CD14-positive monocyte (primary cell): ENCODE measurements around the gene CREB3L1. TPM values are rescaled to one million over a fixed set of nuclear protein-coding genes. Genes with fewer than 3 reads are reported as not detected.
A peak's percentile ranks its signal among the peaks of the same experiment; 100 is the strongest.

Experiments used
- DNase-seq, 3 donors: peaks; one replicate each; pipeline ENCODE4 v3.0.0-alpha.2; 2011 to 2022
- H2AFZ ChIP-seq: 2 replicates; pipeline ENCODE4 v1.6.0; 2012; ENCODE audit warnings: mild to moderate bottlenecking, low read depth, low read length, inconsistent platforms; ENCODE audit not compliant: insufficient read depth, poor library complexity, severe bottlenecking
- H3K27ac ChIP-seq, 2 donors: 1 replicate in 1 of 2; 2 replicates in 1 of 2; pipeline ENCODE4 v1.5.1; 2012 to 2013; ENCODE audit warnings: low read length in 2 of 2, control low read depth in 1 of 2, inconsistent platforms in 1 of 2, low read depth in 1 of 2, mild to moderate bottlenecking in 1 of 2
- H3K27me3 ChIP-seq, 2 donors: one replicate each; pipeline versions ENCODE4 v1.6.0 to v1.6.1; 2011 to 2013; ENCODE audit warnings: low read length in 2 of 2; ENCODE audit not compliant: control insufficient read depth in 2 of 2, insufficient read depth in 2 of 2
- H3K36me3 ChIP-seq, 2 donors: replicated peaks in 1 of 2; 1 replicate in 1 of 2; 2 replicates in 1 of 2; pipeline versions ENCODE4 v1.5.1 to v1.6.1; 2012 to 2013; ENCODE audit warnings: low read length in 2 of 2, control low read depth in 1 of 2, inconsistent platforms in 1 of 2, mild to moderate bottlenecking in 1 of 2; ENCODE audit not compliant: insufficient read depth in 2 of 2, control insufficient read depth in 1 of 2
- H3K4me1 ChIP-seq, 2 donors: 1 replicate in 1 of 2; 2 replicates in 1 of 2; pipeline versions ENCODE4 v1.5.1 to v1.6.1; 2012 to 2013; ENCODE audit warnings: low read length in 2 of 2, control low read depth in 1 of 2, inconsistent platforms in 1 of 2, mild to moderate bottlenecking in 1 of 2, moderate library complexity in 1 of 2; ENCODE audit not compliant: insufficient read depth in 2 of 2, control insufficient read depth in 1 of 2
- H3K4me2 ChIP-seq: replicated peaks from 2 replicates; pipeline ENCODE3; 2012; ENCODE audit warnings: low read length, moderate library complexity, mild to moderate bottlenecking; ENCODE audit not compliant: poor library complexity, severe bottlenecking; ENCODE audit errors: extremely low read depth
- H3K4me3 ChIP-seq, 3 experiments: fragments of 200-600 bp in 1 of 3; sonication (generic) in 1 of 3; replicated peaks in 1 of 3; 1 replicate in 2 of 3; 2 replicates in 1 of 3; pipeline ENCODE4 v1.5.1; 2011 to 2013; ENCODE audit warnings: low read length in 3 of 3, mild to moderate bottlenecking in 3 of 3, control low read depth in 2 of 3, low read depth in 2 of 3, inconsistent platforms in 1 of 3, moderate library complexity in 1 of 3
- H3K79me2 ChIP-seq: 2 replicates; pipeline ENCODE4 v1.6.0; 2012; ENCODE audit warnings: mild to moderate bottlenecking, control low read depth, inconsistent platforms, low read length, moderate library complexity; ENCODE audit not compliant: insufficient read depth
- H3K9ac ChIP-seq: 2 replicates; pipeline ENCODE4 v1.6.0; 2017; ENCODE audit warnings: low read length, mild to moderate bottlenecking; ENCODE audit not compliant: insufficient read depth, poor library complexity, severe bottlenecking
- H3K9me3 ChIP-seq, 2 donors: replicated peaks in 1 of 2; 1 replicate in 1 of 2; 2 replicates in 1 of 2; pipeline versions ENCODE4 v1.5.1 to v1.6.1; 2012 to 2013; ENCODE audit warnings: low read length in 2 of 2, control low read depth in 1 of 2; ENCODE audit not compliant: control insufficient read depth in 1 of 2, insufficient read depth in 1 of 2
- H4K20me1 ChIP-seq: 2 replicates; pipeline ENCODE4 v1.6.0; 2012; ENCODE audit warnings: mild to moderate bottlenecking, low read length, control low read depth, moderate library complexity; ENCODE audit not compliant: insufficient read depth
- H3K27ac Mint-ChIP-seq, 7 donors: one replicate each; pipeline ENCODE4 v1.8.0; 2020; ENCODE audit warnings: mild to moderate bottlenecking in 7 of 7, mixed read lengths in 7 of 7, moderate library complexity in 6 of 7, inconsistent platforms in 2 of 7
- H3K27me3 Mint-ChIP-seq, 3 donors: one replicate each; pipeline ENCODE4 v1.8.0; 2021 to 2022; ENCODE audit warnings: low read depth in 3 of 3, mild to moderate bottlenecking in 3 of 3, mixed read lengths in 3 of 3, moderate library complexity in 3 of 3, inconsistent platforms in 1 of 3
- H3K36me3 Mint-ChIP-seq, 2 donors: one replicate each; pipeline ENCODE4 v1.8.0; 2020; ENCODE audit warnings: mixed read lengths in 2 of 2, inconsistent platforms in 1 of 2, mild to moderate bottlenecking in 1 of 2
- H3K4me1 Mint-ChIP-seq: one replicate; pipeline ENCODE4 v1.8.0; 2020; ENCODE audit warnings: mild to moderate bottlenecking, mixed read lengths
- H3K4me3 Mint-ChIP-seq, 2 donors: one replicate each; pipeline ENCODE4 v1.8.0; 2020; ENCODE audit warnings: mild to moderate bottlenecking in 2 of 2, mixed read lengths in 2 of 2, moderate library complexity in 1 of 2
- H3K9me3 Mint-ChIP-seq, 7 donors: one replicate each; pipeline ENCODE4 v1.8.0; 2020 to 2022; ENCODE audit warnings: mixed read lengths in 7 of 7, mild to moderate bottlenecking in 6 of 7, moderate library complexity in 6 of 7, inconsistent platforms in 2 of 7
- CTCF ChIP-seq: fragments of 200-600 bp; IDR thresholded peaks from one replicate; pipeline ENCODE4 v1.8.0; 2022; ENCODE audit warnings: antibody characterized with exemption, mild to moderate bottlenecking
- WGBS: methylation state at CpG from one replicate; pipeline ENCODE4 v1.1.5; 2013; ENCODE audit warnings: missing lambda C conversion rate; ENCODE audit not compliant: insufficient coverage; 5-methylcytosine and 5-hydroxymethylcytosine counted together
- intact Hi-C, 2 donors: fragments of 100-400 bp; cut with micrococcal nuclease; formaldehyde crosslinking; loops; one replicate each; pipeline versions ENCODE4 v1.15.0 to v1.15.1; 2023
- polyA plus RNA-seq, 3 donors: library from polyadenylated mRNA; depleted of rRNA in 1 of 3; unstranded in 2 of 3; stranded (reverse) in 1 of 3; fragments of 300-500 nt in 2 of 3; fragments of >200 nt in 1 of 3; fragmentation: Illumina TruSeq in 2 of 3; gene quantifications; 1 replicate in 2 of 3; 2 replicates in 1 of 3; pipeline ENCODE4 v1.2.3, GENCODE V29; 2012 to 2021

Gene CREB3L1
- polyA plus RNA-seq, 3 donors: not detected

- no peak for DNase-seq
- Histone ChIP-seq H3K4me3 (peak overlapping the region; percentile 3 to 70 (median 25)), H3K9me3 (no peaks in the 10 kb centered on the region), H4K20me1 (no peaks in the 10 kb centered on the region), H3K36me3 (no peaks in the 10 kb centered on the region), H3K27me3 (peaks cover 5 to 32% of the 10 kb centered on the region in 2 donors), H3K4me2 (peak overlapping the region; percentile 78), H2AFZ (peak overlapping the region; percentile 66), H3K27ac (no peak overlapping the region), H3K4me1 (peaks cover 38% of the 10 kb centered on the region in 2 donors), H3K9ac (no peak overlapping the region), H3K79me2 (no peaks in the 10 kb centered on the region)
- H3K9me3 Mint-ChIP-seq: peaks cover 0 to 2% (median 0%) of the 10 kb centered on the region in 7 donors
- peaks cover 32 to 45% (median 37%) of the 10 kb centered on the region in 3 donors for H3K27me3 Mint-ChIP-seq
- H3K4me3 Mint-ChIP-seq: peak overlapping the region; percentile 71 to 92
- no peak overlapping the region for H3K27ac Mint-ChIP-seq
- H3K36me3 Mint-ChIP-seq: peaks cover 0 to 11% of the 10 kb centered on the region in 2 donors
- peaks cover 33% of the 10 kb centered on the region for H3K4me1 Mint-ChIP-seq
- TF ChIP-seq CTCF: no peak
- WGBS: 20% methylated on average over 2 of the region's 18 CpGs
- intact Hi-C loops: no loop called here
Observed at GRCh38 chr11:46296059-46296527, 18.6 kb downstream of the CREB3L1 start.

GRCh38 chr11:46296528-46297448 is 19.3 kb downstream of the CREB3L1 start:
- Histone ChIP-seq H3K27ac (no peak overlapping the region), H3K9me3 (no peaks in the 10 kb centered on the region), H3K36me3 (no peaks in the 10 kb centered on the region), H4K20me1 (no peaks in the 10 kb centered on the region), H3K79me2 (no peaks in the 10 kb centered on the region), H3K4me2 (no peak overlapping the region), H3K4me1 (peaks cover 38% of the 10 kb centered on the region in 2 donors), H2AFZ (no peak overlapping the region), H3K9ac (no peak overlapping the region), H3K4me3 (no peak overlapping the region), H3K27me3 (peaks cover 5 to 32% of the 10 kb centered on the region in 2 donors)
- WGBS: 61% methylated on average over 6 of the region's 26 CpGs
- intact Hi-C loops: no loop called here
- no peak overlapping the region for H3K27ac Mint-ChIP-seq
- H3K4me1 Mint-ChIP-seq: peaks cover 33% of the 10 kb centered on the region
- TF ChIP-seq CTCF: peak; percentile 38
- peaks cover 0 to 11% of the 10 kb centered on the region in 2 donors for H3K36me3 Mint-ChIP-seq
- H3K4me3 Mint-ChIP-seq: peak overlapping the region in 1 of 2 donors; percentile 92
- peaks cover 0 to 2% (median 0%) of the 10 kb centered on the region in 7 donors for H3K9me3 Mint-ChIP-seq
- peaks cover 32 to 43% (median 33%) of the 10 kb centered on the region in 3 donors for H3K27me3 Mint-ChIP-seq
- peak in 1 of 3 donors; percentile 25 for DNase-seq
